D341Med (cell line): ENCODE results near the gene EFEMP2.

ENCODE experiments used
- DNase-seq: peaks from one replicate; pipeline ENCODE4 v3.0.0; 2012; ENCODE audit warnings: low spot score

Gene EFEMP2

DNA sequence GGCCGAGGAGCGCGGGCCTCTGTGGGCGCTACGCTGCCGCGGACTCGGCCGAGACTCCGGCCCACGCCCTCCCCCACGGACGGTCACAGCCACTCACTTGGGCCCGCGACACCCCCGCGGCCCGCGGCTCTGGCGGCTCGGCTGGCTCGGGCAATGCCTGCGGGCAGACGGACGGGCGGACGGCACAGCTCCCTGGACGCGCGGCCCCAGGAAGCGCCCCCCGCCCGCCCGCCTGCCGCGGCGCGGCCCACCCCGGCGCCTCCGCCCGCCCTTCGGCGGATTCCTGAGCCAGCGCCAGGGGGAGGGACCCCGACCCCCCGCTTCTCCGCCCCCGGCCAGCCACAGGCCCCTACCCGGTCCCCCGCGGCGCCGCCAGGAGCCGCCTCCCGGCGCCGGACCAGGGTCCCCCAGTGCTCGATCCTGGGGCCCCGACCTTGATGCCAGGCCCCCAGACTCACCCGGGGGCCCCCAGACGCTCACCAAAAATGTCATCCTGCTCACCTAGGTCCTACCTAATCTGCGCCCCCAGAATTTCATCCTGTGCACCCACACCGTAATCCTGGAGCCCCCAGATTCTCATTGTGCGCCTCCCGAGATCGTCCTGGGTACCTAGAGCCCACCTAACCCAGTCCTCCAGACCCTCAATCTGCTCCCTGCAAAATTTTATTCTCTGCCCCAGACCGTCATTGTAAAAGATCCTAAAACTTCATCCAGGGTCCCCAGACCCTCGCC is at the start of gene EFEMP2:
TSS of gene EFEMP2 (minus strand) at position 215 of the 732 bp plus-strand sequence. CDS start 446 bp downstream, outside the sequence.
- no peak for DNase-seq

DNA sequence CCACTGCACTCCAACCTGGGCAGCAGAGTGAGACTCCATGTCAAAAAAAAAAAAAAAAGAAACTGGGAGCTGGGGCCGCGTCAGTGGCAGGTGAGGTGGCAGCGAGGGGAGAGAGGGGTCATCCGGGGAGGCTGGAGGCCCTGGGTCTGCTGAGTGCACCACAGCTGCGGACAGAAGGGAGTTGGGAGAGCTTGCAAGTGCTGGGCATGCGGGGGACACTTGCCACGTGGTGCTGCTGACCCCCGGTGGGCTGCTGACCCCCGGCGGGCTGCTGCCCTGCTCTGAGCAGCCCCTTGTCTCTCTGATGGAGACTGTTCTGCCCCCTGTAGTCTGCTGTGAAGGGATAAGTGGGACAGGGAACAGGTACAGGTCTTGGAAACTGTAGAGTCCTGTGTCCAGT is 49.3 kb upstream of the EFEMP2 start:
- no peak for DNase-seq

DNA sequence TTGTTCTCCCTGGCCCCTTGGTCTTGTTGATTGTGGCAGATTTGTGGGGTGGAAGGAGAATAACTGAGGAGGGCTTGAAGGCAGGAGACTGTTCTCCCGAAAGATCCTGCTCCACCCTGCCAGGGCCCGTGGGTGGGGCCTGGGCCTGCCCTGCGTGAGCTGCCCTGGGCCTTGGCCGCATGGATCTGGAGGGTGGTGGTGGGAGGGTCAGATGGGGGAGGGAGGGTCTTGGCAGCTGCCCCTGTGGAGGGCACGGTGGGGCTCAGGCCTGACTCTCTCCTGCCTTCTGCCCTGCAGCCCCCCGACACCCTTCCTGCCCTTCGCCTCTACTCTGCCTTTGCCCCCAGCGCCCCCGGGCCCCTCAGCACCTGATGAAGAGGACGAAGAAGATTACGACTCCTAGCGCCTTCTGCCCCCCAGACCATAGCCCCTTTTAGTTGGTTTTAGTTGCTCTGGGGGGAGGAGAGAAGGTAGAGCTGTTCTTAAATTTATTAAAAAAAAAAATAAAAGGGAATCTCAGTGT is 48.5 kb upstream of the EFEMP2 start:
- DNase-seq: no peak

DNA sequence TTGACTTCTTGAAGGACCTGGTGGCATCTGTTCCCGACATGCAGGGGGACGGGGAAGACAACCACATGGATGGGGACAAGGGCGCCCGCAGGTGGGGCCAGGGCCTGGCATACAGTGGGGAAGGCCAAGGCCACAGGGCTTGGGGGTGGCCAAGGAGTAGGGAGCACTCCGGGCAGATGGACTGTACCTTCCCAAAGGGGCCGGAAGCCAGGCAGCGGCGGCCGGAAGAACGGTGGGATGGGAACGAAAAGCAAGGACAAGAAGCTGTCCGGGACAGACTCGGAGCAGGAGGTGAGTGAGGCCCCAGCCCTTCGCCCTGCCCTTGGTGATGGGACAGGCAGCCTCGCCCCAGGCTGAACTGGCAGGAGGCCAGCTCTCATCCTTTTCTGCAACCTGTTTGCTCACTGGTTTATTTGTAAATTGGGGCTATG is 47.8 kb upstream of the EFEMP2 start:
- no peak for DNase-seq

DNA sequence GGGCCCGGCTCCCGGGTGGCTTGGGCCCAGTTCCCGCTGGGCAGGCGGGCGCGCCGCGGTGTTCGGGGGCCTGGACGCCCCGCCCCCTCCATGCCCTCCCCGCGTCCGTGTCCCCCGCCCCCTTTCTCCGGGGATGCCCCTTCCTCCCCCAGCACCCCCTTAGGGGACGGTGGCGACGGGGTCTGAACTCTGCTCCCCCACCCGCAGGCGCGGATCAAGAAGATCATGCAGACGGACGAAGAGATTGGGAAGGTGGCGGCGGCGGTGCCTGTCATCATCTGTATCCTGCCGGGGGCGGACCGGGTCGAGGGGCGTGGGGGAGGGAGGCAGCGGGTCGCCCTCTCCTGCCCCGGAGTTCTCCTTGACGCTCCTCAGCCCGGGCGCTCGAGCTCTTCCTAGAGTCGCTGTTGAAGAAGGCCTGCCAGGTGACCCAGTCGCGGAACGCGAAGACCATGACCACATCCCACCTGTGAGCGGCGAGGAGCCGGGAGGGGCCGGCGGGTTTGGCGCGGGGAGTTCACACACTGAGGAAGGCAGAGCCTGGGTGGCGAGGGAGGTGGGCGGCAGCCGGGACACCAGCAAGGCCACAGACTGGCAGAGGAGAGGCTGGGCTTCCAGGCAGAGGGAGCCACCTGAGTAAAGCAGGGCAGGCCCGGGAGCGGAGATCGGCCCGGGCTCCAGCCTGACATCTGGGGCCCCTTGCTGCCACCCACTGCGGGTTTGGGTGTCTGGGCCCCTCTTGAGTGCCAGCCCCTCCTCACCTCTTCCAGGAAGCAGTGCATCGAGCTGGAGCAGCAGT is 47.2 kb upstream of the EFEMP2 start:
- no peak for DNase-seq

DNA sequence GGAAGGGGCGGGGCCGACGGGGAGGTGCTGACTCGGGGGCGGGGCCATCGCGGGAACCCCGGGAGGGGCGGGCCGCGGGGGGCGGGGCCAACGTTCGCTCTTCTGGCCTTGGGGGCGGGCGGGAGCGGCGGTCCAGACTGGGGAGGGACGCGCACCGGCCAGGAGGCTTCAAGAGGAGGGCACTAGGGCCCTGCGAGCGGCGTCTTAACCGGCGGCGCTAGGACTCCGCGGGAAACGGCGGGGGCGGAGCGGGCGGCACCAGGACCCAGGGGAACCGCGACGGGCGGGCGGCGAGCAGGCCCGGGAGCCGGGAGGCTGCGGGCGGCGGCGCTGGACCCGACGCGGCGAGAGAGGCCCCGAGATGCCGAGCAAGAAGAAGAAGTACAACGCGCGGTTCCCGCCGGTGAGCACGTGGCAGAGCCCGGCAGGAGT is 46.6 kb upstream of the EFEMP2 start, which contains the start of gene DRAP1:
TSS of gene DRAP1 (plus strand) at position 286 of the 432 bp plus-strand sequence. CDS start at position 362, 76 bp downstream.
- peak; percentile 99 for DNase-seq

DNA sequence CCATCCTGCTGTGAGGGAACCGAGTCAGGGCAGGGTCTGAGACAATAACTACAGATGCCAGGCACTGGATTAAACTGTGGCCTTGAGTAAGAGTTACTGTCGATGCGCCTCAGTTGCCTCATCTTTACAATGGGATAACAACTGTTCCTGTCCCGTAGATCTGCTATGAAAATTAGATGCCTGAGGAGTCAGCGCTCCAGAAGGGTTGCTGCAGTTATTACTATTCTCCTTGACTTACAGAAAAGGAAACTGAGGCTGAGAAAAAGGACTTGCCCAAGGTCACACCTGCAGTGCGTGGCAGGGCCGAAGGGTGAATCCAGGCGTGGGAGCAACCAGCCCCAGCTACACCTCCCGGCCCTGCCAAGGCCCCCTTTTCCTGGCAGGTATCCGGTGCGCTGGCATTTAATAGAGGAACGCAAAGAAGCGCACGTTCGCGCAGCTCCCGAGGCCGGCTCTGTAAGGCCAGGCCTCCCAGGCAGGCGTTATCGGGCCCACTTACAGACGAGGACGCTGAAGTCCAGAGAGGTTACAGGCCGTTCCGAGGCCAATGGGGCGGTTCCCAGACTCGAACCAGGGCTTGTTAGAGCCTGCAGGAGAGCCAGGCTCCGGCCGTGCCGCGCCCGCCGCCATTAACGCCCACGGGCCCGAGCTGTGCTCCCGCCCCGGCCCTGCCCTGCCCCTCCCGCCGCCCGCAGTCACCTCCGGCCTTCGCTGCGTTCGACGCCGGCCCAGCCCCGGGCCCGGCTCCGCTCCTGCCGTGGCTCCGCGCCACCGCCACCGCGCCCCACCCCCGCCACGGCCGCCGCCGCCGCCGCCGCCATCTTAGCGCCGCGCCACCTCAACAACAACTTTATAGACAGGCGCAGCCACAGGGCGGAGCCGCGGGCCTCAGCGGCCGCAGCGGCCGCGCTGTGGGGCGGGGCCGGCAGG is 45.9 kb upstream of the EFEMP2 start, which contains the start of gene C11orf68:
TSS of gene C11orf68 (minus strand) at position 852 of the 930 bp plus-strand sequence. CDS start at position 821, 31 bp downstream.
- no peak for DNase-seq

DNA sequence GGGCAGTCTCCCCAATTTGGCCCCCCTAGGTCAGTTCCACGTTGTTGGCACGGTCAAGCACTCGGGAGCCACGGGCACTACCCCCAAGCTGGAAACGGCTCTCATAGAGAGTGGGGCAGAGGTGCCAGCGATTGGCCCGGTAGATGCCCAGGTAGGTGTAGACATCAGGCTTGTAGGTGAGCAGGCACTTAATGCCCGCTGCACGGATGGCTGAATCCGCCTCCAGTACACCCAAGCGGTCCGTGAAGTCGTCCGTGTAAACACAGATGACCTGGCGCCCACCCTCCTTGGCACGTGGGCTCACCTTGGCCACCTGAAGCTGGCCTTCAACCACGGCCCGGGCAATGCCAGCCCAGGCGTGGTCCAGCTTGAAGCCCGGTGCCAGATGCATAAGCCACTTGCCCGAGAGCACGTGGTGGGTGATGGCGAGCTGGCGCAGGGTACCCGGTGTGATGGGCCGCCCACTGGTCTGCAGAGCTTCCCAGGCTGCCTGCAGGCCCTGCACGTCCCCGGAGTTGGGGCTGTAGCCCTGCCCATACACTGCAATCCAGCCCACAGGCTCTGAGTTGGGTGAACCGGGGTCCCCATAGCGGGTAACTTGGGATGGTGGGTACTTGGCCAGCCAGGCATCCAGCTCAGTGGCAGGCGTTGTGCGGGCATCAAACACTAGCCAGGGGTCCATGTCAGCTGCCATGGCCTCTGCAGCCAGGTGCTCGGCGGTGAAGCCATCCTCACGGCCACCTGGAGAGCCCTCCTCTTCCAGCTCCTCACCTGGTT is 45.0 kb upstream of the EFEMP2 start:
- no peak for DNase-seq

DNA sequence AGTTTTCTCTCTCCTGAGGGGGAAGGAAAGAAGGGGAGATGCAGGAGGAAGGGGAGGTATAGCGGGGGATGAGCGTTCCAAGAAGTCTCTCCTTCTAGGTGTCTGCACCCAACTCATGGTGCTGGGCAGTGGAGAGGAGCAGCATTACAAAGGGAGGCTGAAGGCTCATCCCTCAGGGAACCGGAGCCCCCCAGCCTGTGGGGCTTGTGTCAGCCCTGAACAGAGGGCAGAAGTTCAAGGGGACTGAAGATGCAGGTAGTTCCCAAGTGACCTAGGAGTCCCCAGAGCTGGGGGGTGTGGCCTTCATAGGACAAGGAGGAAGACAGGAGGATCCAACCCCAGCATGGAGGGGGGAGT is 44.5 kb upstream of the EFEMP2 start:
- DNase-seq: no peak

DNA sequence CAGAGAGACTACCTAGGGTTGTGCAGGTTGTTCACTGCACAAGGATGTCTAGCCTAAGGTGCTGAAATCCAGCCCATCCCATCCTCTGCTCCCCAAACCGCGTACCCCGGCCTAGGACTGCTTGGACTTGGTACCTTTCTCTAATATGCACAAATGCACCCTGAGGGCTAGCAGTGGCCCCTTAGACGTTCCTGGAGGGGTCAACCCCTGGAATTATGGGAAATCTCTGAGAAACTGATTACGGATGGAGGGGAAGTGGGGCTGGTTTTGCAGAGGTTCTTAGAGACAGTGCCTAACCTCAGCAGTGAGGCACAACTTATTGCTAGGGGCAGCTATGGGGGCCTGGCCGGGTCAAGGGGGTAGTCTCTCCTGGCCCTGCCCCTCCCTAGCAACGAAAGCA is 43.8 kb upstream of the EFEMP2 start:
- no peak for DNase-seq

DNA sequence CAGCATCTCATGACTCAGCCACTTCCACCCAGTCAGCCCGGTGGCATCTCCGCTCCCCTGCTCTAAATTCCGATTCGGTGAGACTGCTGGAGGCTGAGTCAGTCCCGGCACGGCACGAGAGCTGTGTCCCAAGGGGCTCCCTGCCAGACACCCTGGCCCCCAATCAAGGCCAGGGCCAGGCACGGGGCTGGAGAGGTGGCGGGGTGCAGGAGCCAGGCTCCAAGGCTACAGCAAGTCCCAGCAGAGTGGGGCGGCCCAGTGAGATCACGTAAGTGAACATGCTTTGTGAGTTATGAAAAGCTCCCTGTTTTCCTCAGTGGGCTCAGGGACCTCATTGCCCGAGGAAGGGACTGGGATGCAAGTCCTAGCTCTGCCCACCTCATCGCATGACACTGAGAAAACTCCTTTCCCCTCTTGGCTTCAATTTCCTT is 43.2 kb upstream of the EFEMP2 start:
- DNase-seq: no peak

DNA sequence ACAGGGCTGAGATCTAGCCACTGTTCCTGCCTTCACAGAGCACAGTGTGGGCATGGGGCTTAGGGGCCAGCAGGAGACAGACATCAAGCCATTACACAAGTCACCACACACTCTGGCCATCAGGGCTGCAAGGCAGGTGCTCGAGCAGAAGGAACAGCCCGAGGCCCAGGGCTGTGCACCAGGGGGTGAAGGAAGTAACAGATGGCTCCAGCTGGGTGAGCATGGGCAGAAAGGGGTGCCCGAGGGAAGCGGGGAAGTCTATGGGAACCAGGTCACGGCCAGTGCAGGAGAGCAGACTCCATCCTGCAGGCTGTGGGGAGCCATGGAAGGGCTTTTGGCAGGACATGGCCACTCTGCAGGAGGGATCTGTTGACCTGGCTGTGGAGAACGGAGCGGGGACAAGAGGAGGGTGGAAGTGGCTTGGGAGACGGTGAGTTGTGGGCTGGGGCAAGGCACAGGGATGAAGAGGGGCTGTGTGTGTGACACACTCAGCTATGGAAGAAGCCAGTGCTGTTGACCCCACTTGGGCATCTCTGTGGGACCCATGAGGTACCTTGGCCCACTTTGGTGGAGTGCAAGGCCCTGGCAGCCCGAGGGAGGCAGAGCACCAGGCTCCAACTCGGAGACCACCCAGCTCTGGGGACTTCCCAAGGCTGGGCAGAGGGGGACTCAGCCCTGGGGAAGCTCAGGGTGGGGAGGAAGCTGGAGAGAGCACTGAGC is 42.7 kb upstream of the EFEMP2 start:
- no peak for DNase-seq

DNA sequence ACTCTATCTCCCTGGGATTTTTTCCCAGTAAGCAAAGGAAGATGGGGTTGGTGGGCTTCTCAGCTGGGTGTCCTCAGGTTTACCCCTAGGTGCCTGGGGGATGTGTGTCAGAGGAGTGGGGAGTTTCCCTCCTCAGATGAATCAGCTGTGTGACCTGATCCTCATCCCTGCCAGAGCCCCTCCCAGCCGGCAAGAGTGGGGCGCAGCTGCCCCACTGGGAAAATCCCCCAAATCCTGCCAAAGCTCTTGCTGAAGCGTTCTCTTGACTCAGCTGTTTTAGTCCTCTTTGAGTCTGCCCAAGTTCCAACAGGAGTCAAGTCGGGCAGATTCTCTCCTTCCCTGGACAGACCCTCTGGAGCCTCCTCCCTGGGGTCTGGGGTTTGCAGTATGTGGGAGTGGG is 40.2 kb upstream of the EFEMP2 start:
- DNase-seq: no peak

DNA sequence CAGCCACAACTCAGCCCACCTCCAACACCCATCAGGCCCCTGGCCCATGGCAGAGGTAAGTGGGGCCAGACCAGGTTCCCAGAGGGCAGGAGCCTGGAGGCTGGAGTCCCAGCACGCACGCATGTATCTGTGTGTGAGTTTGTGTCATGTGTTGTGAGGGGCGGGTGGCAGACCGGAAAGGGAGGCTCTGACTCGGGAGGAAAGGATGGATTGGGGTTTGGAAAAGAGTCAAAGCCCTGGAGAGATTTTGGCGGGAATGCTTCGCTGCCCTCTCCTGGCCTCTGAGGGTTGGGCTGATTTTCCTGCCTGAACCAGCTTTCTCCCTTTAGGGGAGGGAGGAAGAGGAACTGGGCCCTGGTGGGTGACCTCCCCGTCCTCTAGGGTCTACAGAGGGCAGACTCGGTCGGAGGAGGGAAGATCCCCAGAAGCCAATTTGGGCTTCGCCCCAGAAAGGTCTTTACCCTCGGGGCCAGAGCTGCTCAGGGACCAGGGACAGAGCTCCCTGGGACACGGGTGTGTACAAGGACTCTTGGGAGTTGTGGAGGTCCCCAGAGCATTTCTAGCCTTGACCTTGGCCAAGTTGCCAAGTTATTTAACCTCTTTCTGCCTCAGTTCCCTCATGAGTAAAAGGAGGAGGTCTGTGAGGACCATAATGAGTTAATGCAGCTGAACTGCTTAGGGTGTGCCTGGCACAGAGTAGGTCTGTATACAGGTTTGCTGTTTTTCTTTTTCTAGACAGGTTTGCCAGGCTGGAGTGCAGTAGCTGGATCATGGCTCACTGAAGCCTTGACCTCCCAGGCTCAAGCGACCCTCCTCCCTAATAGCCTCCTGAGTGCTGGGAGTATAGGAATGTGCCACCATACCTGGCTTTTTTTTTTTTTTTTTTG is 39.3 kb upstream of the EFEMP2 start:
- peak; percentile 71 for DNase-seq

DNA sequence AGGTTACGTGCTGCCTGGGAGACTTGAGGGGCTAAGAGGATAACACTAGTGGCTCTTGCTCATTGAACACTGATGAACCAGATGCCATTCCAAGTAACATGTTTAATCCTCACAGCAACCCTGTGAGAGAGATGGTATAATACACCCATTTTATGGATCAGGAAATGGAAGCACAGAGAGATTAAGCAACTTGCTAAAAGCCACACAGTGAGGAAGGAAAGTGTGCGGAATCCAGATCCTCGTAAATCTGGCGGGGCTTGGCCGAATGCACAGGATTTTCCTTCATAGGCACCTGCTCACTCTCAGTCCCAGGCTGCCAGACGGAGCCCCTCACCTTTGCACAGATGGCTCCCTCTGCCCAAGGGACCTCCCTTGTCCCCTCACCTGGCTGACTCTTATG is 35.3 kb upstream of the EFEMP2 start:
- DNase-seq: no peak

DNA sequence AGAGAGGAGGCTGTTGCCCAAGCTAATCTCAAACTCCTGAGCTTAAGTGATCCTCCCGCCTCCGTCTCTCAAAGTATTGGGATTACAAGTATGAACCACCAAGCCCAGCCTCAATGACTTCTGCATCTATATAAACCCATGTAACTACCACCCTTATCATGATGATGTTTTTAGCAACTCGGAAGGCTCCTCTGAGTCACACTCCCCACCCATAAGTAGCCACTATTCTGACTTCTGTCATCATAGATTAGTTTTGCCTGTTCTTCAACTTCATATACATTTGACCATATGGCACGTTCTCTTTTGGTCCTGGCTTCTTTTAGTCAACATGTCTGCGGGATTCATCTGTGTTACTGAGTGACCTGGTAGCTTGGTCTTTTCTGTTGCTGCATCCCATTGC is 34.0 kb upstream of the EFEMP2 start:
- DNase-seq: no peak

DNA sequence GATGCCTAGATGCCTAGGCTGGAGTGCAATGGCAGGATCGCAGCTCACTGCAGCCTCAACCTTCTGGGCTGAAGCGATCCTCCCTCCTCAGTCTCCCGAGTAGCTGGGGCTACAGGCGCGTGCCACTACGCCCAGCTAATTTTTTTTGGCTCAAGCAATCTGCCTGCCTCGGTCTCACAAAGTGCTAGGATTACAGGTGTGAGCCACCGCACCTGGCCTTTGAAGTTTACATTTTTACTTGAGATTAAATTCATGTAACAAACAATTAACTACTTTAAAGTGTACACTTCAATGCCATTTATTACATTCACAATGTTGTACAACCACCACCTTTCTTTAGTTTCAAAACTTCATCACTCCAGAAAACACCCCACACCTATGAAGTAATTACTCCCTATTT is 31.1 kb upstream of the EFEMP2 start:
- no peak for DNase-seq

DNA sequence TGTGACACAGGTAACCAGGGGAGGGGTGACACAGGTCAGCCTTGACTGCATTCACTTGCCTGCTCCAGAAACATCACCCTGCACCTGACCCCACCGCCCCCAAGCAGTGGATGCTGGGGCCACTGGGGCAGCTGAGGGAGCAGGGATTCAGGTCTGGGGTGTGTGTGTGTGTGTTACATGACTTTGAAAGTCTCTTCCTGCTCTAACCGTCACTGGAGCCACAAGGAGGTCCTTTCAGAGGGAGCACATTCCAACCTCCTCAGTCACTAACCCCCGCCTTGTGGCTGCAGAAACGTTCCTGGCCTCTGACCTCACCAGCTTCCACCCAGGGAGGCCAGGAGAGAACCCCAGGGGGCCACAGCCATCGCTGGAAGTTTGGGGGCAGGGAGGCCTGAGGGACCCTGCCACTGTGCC is 30.5 kb upstream of the EFEMP2 start:
- no peak for DNase-seq

DNA sequence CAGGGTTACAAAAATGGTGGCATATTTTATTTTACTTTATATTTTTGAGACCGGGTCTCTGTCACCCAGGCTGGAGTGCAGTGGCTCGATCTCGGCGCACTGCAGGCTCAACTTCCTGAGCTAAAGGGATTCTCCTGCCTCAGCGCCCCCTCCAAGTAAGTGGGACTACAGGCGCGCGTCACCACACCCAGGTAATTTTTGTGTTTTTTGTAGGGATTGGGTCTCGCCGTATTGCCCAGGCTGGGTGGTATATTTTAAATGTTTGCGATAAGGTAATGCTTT is 28.2 kb upstream of the EFEMP2 start:
- DNase-seq: no peak
